NCI-H2171 (cell line): Measurements from ENCODE around the gene GNL2.
"Not testable (repeated sequence)": the region's sequence is repeated elsewhere in the genome, so short reads cannot be mapped to it uniquely, and the experiment has no call there.

Experiments used
- DNase-seq: peaks from one replicate; lab custom pipeline; 2025; lab: John Stamatoyannopoulos, UW

Gene GNL2

DNA sequence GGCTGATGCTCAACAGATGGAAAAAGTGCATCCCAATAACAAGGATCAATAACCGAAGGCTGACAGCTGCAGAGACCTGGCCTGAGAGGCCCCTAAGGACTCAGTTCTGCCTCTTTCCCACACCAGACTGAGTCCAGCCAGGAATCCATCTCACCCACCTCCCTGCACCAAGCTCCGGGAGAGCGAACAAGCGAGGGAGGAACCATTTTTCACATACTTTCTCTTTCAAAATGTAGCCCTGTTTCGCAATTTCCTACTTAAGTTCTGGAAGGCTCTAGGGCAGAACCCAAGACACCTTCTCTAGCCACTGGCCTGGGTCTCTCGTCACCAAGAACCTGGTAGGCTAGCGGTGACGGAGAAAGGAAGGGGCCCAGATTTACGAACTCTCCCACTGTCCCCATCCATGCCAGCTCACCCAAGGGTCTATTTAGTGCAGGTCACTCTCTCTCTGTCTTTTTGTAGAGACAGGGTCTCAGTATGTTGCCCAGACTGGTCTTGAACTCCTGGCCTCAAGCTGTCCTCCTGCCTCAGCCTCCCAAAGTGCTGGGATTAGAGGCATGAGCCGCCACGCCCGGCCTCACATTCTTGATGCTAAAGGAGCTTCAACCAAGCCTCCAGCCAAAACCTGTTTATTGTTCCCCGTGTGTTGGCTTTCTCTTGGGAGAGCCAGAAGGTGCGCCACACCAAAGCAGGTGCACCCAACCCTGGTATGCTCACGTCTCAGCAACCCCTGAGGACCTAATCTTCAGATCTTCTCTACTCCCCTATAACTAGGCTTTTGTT is 10.9 kb upstream of the GNL2 start:
- no peak for DNase-seq

DNA sequence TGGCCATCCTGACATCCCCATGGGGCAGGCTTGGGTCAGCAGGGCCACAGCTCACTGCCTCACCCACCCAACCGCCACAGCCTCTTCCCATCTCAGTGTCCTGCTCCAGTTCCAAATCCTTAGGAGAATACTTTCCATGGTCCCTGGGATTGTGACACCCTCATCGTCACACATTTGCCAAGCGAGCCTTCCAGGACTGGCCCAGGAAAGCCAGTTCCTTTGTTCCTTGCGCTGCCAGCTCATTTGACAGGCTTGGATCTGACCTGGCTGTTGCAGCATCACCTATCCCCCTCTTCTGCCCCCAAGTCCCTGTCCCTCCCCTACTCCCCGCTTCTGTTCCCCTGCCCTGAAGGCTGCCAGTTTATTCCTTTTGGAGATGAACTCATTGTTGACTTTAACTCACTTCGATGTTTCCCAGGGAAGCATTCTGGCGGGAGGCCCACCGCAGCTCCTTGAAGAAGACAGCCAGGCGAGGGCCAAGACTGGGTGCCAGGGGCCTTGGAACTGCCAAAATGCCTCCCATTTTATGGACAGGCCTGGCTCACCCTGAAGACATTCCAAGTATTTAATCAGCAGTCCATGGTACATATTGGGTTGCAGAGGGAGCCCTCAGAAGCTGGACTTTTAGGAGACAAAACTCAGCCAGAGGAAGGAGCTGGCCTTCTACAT is 10.2 kb upstream of the GNL2 start:
- DNase-seq = no peak

DNA sequence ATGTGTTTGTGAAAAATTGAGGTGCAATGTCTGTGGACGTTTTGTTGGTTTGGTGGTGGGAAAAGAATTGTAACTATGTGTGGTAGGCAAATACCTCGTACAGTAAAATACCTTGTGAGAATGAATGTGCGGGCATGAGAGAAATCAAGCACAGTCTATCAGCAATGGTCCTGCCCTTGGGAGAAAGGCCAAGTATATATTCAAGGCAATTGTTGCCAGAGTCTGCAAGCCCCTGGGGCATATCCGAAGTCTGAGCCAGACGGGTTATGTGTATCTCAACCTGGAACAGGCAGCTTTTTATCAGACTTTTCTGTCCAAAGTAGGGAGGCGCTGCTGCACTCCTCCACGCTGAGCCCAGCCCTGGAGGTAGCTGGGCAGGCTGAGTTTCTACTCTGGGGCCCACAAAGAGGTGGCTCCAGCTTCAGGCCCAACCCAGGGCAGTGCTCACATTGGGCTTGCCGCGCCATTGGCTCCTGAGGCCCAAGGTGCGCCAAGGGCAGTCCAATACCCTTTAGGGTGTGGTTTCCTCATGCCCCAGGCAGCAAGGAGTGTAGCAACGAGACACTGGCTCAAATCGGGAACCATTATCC is 9.4 kb upstream of the GNL2 start:
- no peak for DNase-seq

DNA sequence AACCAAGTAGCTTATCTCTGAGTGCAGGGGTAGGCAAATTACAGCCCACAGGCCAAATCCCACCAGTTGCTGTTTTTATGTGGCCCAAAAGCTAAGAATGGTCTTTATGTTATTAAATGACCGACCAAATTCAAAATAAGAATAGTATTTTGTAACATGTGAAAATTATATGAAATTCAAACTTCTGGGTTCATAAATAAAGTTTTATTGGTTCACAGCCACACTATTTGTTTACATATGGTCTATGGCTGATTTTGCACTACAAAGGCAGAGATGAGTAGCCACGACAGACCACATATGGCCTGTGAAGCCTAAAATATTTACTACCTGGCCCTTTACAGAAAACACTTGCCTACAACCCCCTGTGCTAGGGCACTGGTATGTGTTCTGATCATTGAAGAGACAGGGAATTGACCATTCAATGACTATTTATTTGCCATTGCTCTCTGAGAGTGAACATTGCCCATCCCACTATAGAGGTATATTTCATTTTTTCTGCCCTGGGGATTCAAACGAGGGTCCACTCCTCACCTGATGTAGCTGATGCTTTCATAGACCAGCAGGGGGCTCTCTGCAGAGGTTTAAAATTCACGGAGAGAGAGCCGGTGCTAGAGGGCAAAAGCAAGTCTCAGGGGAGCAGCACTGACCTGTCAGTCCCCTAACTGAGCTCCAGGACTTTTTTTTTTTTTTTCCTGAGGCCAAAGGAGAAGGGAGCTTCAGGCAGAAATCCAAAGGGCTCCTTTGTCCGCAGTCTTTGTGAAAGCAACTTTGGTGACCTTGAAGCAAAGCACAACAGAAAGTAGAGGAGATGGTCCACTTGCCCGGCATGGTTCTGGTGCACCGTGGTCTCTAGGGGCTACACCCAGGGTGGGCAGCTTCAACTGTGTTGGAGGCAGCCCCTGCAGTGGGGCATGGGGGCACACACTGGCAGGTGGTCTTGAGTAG is 7.3 kb upstream of the GNL2 start:
- DNase-seq = no peak

DNA sequence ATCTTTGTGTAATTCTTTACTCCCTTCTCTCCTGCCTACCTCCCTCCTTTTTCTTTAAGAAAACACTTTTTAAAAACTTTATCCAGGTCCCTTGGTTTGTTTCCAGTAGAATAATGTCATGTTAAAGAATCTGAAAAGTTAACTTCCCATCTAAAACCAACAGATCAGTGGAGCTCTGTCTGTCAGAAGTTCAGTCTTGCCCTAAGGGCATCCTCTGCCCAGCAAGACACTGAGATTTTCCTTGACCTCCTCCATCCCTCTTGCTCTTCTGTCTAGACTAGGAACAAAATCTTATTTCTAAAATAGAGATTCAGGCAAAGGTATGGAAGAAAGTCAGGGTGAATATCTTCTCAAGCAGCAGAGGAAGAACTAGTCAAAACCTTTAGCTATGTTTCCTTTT is 5.7 kb upstream of the GNL2 start:
- DNase-seq = no peak

DNA sequence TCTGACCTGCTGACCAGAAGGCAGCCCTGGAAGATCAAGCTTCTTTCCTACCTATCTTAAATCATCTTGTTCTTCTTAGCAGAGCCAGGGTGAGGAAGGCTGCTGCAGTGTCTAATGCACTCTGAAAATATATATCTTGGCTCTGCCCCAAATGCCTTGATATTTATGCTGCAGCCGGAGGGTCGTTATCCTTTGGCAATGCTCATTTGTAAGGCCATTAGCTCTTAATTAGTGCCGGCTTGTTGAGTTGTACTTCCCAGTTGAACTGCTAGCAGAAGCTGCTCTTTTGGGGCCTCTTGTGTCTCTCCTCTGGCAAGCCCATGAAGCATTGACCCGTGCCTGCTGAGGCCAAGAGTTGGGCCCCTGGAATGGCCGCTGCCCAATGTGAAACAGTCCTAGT is 4.2 kb upstream of the GNL2 start:
- no peak for DNase-seq

DNA sequence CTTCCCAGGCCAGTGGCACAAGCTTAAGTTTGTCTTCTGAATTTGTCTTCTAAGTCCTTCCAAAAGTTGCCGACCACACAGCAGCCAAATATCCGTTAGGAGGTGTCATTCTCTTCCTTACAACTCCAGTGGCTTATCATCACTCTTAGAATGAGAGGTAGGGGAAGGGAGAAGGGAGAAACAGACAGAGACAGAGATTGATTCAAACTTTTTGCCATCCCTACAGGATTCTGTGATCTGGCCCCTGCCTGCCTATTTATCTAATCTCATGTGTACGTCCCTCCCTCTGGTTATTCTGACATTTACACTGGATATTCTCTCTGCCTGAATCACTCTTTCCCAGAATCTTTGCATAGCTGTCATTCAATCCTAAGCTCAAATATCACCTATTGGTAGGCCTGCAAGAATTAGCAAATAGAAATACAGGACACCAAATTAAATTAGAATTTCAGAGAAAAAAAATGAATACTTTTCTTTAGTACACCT is 488 bp upstream of the GNL2 start:
- no peak for DNase-seq

DNA sequence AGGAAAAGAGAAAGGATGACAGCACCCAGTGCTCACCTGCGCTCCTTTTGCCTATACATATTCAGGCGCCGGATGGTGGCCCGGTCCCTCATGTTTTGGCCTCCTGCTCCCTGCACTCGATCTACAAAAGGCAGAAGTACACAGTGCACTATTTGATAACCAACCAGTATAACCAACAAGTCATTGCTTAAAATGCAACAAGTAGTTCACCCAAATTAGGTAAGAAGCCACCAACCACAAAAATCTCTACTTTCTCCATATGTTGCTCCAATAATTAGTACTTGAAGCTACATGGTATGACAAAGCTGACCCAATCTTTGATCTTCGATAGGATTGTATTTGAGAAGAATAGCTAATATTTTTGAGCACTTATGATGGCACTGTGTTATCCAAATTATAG is 2.0 kb downstream of the GNL2 start:
- no peak for DNase-seq

DNA sequence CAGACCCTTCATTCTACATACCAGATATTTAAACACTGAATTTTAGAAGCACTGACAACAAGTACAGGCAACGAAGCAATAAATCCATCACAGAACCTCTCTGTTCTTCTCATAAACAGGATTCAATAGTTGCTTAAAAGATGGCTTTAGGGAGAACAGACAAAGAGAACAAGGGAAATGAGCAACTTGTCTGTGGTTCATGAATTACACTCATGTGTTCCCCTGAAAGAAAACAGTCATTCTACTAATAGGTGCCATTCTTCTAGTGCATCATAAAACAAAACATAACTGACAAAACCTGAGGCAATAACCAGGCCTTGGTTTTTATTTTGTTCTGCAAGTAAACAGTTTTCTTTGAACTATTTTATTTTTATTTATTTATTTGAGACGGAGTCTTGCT is 6.8 kb downstream of the GNL2 start:
- no peak for DNase-seq

DNA sequence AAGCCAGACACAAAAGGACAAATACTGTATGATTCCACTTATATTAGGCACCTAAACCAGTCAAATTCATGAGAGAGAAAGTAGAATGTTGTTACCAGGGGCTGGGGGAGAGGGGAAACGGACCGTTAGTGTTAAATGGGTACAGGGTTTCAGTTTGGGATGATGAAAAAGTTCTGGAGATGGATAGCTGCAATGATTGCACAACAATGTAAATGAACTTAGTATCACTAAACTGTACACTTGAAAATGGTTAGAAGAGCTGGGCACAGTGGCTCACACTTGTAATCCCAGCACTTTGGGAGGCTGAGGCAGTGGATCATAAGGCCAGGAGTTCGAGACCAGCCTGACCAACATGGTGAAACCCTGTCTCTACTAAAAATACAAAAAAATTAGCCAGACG is 11.2 kb downstream of the GNL2 start:
- DNase-seq = not testable (repeated sequence)

DNA sequence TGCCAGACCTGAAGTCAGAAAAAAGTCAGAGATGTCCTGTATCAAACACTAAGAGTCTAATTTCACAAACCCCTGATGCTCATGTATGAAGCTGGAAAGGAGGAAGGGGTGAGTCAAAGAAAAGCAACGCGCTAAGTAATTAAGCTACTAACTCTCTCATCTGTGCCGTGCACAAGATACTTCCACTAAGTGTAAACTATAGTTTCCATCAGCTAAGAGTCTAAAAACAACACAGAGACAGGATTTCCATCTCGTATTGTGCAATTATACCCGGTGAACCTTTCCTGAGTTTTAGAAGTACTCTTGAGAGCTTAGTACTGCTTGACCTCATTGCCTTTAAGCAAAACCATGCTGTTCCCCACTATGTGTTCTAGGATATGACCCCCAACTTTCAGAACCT is 20.0 kb downstream of the GNL2 start:
- no peak for DNase-seq

DNA sequence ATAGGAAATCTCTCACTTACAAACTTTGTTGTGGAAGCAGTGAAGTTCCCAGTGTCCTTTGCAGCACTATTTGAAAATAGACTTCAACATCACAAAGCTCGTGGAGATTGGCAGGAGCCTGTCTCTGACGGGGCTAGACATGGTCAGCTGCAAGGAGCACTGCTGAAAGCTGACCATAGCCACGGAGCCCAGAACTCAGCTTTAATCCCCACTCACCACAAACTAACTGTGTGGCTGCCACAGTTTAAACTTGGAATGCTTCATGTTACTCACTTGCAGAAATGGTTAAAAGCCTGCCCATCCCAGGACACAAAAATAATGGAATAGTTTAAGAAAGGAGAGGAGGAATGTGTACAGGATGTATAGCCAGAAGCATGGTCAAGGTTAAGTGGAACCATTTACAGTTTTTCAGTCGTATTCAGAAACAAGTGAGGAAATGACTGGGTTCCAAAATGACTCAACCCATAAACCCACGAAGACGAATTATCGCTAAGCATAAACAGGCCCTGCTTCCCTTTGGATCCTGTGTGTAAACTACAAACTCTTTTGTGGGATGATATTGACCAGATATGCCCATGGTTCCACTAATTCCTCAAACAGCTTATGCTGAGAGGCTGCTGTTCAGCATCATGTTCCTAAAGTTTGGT is 20.8 kb downstream of the GNL2 start:
- DNase-seq = no peak

DNA sequence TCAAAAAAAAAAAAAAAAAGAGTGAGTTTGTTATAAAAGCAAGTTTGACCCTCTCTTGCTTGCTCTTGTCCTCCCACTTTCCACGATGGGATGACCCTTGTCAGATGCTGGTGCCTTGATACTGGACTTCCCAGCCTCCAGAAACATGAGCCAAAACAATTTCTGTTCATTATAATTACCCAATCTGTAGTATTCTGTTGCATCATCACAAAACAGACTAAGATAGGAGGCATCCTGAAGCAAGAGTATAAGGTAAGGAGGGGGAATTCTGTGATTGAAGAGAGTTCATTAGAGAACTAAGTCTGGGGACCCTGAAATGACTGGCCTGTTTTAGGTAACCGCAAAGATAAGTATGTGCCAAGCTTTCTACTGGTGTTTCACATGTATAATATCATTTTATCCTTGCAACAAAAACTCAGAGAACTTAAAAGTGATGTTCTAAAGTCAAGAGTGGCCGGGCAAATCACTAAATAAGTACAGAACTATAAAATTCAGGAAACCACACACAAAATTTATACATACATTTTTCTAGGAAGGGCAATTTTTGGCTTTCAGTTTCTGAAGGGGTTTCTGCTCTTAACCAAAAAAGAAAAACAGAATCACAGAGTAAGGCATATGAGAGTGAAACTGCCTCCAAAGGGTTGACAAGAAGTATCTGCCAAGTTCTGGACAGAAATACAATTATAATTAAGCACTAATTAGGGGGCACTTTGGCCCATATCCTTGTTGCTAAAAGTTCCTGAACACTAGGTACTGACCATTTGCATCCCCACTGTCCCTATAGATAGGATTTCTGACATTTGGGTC is 25.0 kb downstream of the GNL2 start:
- no peak for DNase-seq

DNA sequence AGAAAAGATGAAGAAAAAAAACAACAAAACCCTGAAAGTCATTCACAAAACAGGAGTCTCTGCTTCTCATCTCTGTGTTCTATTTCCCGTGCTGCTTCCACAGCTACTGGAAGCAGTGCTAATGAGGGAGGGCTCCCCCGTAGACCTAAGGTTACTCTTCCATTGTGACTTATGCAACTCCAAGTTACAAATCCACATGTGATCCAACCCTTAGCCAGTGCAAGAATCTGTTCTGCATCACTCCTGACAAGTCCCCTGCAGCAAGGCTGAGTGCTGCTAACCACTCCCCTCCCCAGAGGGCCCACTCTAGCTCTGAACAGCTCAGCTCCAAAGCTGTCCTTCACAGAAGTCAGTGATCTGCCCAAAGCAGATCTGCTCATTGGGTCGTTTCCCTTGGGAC is 28.7 kb downstream of the GNL2 start:
- no peak for DNase-seq

DNA sequence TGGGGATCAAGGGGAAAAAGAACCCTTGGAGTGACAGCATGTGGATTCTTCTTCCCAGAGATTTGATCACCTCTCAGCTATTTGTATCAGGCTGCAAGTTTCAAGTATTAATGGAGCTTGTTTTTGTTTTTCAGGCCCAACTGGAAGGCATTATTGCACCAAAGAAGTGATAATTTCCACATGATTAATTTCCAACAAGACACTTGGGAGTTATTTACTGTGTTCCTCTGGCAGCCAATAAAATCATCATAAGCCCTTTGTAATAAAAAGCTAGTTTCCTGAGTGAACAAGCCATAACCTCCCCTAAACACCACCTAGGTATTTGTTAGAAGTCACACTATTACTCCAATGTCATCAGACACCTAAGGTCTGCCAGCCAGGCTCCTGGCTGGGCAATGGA is 30.8 kb downstream of the GNL2 start:
- DNase-seq = no peak

DNA sequence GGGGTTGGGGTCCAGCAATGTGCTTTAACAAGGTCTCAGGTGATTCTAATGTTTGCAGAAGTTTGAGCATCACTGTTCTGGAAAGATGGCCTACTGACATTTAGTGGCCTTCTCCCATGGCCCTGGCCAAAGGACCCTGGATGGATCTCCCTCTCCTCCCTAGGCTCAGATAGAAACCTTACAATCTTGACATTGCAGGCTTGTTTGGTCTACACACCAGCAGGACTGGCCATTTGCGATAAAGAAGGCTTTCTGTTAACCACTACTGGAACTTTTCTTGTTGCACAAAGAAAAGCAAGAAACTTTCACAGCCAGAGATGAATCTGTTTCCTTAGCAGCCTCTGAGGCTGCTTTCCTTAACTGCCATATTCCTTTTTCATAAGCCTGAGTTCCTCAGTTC is 32.8 kb downstream of the GNL2 start:
- no peak for DNase-seq

DNA sequence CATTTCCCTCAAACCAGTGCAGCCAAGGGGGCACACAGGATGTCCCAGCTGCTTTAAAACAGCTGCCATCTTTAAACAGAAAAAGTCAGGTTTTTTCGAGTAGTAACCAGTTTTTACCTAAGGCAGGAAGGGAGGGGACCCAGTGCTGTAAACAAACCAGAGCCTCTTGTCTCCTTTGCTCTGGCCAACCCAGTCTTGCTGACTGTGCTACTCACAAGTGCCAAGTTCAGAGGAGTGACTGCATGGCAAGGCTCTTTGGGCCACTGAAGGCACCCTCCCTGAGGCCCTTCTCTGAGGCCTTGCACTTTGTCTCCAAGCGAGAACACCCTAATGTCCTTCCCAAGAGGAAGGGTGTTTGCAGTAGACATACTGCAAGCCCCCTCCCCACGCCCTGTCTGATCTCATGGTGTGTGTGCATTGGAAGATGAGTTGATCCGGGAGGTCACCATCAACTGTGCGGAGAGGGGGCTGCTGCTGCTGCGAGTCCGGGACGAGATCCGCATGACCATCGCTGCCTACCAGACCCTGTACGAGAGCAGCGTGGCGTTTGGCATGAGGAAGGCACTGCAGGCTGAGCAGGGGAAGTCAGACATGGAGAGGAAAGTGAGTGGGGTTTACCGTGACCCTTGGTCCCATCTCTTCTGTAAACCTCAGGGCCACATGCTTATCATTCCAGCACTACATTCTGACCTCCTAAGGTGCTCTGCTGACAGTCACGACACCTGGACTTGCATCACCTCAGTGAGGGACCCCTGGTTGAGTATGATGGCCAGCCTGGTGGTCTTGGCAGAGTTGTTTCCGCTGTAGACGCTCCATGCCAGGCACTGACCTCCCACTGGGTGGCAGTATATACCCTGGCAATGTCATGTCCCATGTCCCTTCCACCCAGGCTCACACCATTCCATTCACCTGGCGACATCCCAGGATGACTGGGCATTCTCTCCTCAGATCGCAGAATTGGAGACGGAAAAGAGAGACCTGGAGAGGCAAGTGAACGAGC is 34.3 kb downstream of the GNL2 start:
- no peak for DNase-seq

DNA sequence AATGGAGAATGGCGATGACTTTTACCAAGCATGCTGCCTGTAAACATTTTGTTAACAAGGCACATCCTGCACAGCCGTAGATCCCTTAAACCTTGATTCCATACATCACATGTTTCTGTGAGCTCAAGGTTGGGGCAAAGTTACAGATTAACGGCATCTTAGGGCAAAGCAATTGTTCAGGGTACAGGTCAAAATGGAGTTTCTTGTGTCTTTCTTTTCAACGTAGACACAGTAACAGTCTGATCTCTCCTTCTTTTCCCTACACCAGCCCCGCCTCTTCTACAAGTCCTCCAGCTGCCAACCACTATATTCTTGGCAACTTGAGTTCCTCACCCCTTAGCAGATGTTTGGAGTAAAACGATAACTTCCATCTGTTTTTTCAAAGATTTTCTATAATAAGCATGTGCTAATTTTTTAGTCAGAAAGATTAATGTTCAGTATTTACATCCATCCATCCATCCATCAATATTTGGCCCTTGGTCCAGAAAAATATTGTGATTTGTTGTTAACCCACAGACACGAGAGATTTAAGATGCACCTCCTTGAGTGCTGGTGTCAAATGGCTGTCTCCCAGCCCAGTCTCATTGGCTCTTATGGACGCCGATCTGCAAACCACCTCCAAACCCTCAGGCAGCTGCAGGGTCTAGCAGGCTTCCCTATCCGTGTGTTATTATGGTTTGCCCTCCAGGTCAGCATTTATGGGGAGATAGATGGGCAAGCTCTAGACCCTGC is 35.2 kb downstream of the GNL2 start:
- no peak for DNase-seq

DNA sequence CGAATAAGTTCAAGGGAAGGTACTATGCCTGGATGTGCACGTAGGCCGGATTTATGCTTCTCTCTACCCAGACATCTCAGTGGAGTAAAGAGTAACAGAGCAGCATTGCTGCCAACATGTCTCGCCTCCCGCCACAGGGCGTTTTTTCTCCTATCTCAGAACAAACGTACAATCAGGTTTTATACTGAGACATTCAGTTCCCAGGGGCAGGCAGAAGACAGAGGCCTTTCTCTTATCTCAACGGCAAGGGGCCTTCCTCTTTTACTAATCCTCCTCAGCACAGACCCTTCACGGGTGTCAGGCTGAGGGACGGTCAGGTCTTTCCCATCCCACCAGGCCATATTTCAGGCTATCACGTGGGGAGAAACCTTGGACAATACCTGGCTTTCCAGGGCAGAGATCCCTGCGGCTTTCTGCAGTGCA is 35.8 kb downstream of the GNL2 start:
- not testable (repeated sequence) for DNase-seq
